Endodermal cell (in vitro differentiated cells): ENCODE results near the gene TBX1. TPM values are rescaled to one million over a fixed set of nuclear protein-coding genes. Genes with fewer than 3 reads are reported as not detected.

Experiments used
- DNase-seq: peaks from one replicate; pipeline ENCODE4 v3.0.0-alpha.2; 2017
- H3K27ac ChIP-seq: 2 replicates; pipeline ENCODE4 v1.5.1; 2013; ENCODE audit warnings: mild to moderate bottlenecking, low read depth, low read length, moderate library complexity
- H3K27me3 ChIP-seq: 2 replicates; pipeline ENCODE4 v1.6.1; 2013; ENCODE audit warnings: mild to moderate bottlenecking, low read length, moderate library complexity; ENCODE audit not compliant: insufficient read depth, control insufficient read depth, poor library complexity, severe bottlenecking
- H3K36me3 ChIP-seq: 2 replicates; pipeline ENCODE4 v1.7.0; 2013; ENCODE audit warnings: mild to moderate bottlenecking, low read length, moderate library complexity; ENCODE audit not compliant: control insufficient read depth, insufficient read depth
- H3K4me1 ChIP-seq: one replicate; pipeline ENCODE4 v1.7.0; 2013; ENCODE audit warnings: low read length; ENCODE audit not compliant: control insufficient read depth, insufficient read depth
- H3K4me3 ChIP-seq: 2 replicates; pipeline ENCODE4 v1.5.1; 2013; ENCODE audit warnings: mild to moderate bottlenecking, low read length, moderate library complexity
- H3K9ac ChIP-seq: 2 replicates; pipeline ENCODE4 v1.6.1; 2013; ENCODE audit warnings: mild to moderate bottlenecking, low read length, moderate library complexity; ENCODE audit not compliant: poor library complexity, severe bottlenecking; ENCODE audit errors: extremely low read depth
- H3K9me3 ChIP-seq: 2 replicates; pipeline ENCODE4 v1.6.1; 2013; ENCODE audit warnings: mild to moderate bottlenecking, low read length, moderate library complexity; ENCODE audit not compliant: control insufficient read depth
- H3K27ac Mint-ChIP-seq: 2 replicates; pipeline ENCODE4 v1.8.0; 2020; ENCODE audit warnings: mixed read lengths
- H3K27me3 Mint-ChIP-seq: 2 replicates; pipeline ENCODE4 v1.8.0; 2021; ENCODE audit warnings: mild to moderate bottlenecking, mixed read lengths; ENCODE audit not compliant: insufficient read depth
- H3K36me3 Mint-ChIP-seq: 2 replicates; pipeline ENCODE4 v1.8.0; 2020; ENCODE audit warnings: low read depth, mixed read lengths
- H3K4me1 Mint-ChIP-seq: 2 replicates; pipeline ENCODE4 v1.8.0; 2020; ENCODE audit warnings: mixed read lengths
- H3K4me3 Mint-ChIP-seq: 2 replicates; pipeline ENCODE4 v1.8.0; 2020; ENCODE audit warnings: mild to moderate bottlenecking, moderate library complexity, mixed read lengths
- H3K9me3 Mint-ChIP-seq: 2 replicates; pipeline ENCODE4 v1.8.0; 2020; ENCODE audit warnings: mild to moderate bottlenecking, mixed read lengths
- CTCF ChIP-seq: fragments of 200-600 bp; sonication (generic); conservative IDR thresholded peaks from 2 replicates; pipeline ENCODE4 v1.5.0; 2021; ENCODE audit warnings: antibody characterized with exemption, mild to moderate bottlenecking
- WGBS, 2 experiments: methylation state at CpG; one replicate each; pipeline versions ENCODE4 v1.1.5 to v1.1.7; 2013; ENCODE audit warnings: missing lambda C conversion rate in 2 of 2, mixed read lengths in 1 of 2; ENCODE audit not compliant: insufficient coverage in 1 of 2, insufficient read length in 1 of 2; 5-methylcytosine and 5-hydroxymethylcytosine counted together
- total RNA-seq, 2 donors: library from RNA; stranded (reverse); fragmentation: NEBNext Ultra II Directional in 1 of 2; extraction: Animal tissue kit (Norgen Biotek cat#: 25700) in 1 of 2; gene quantifications; 2 replicates in 1 of 2; 3 replicates in 1 of 2; pipeline ENCODE4 v1.2.1, GENCODE V29; 2021

The TBX1 gene
- total RNA-seq, 2 donors from 2014 or later: 1.3 TPM; not detected in 1

GRCh38 chr22:19747551-19747950 is 13.0 kb upstream of the TBX1 start:
- Mint-ChIP-seq H3K27me3 (peaks cover 1% of the 10 kb centered on the region), H3K4me3 (no peak overlapping the region), H3K36me3 (no peaks in the 10 kb centered on the region), H3K27ac (no peak overlapping the region), H3K9me3 (no peaks in the 10 kb centered on the region), H3K4me1 (peaks cover 6% of the 10 kb centered on the region)
- Histone ChIP-seq H3K4me3 (no peak overlapping the region), H3K4me1 (peaks cover 13% of the 10 kb centered on the region), H3K27ac (no peak overlapping the region), H3K27me3 (peaks cover 11% of the 10 kb centered on the region), H3K9me3 (no peaks in the 10 kb centered on the region), H3K9ac (no peak overlapping the region), H3K36me3 (no peaks in the 10 kb centered on the region)
- DNase-seq: no peak
- WGBS, 2 experiments: 90 to 91% methylated on average over 5 to 12 of the region's 12 CpGs
- no peak for TF ChIP-seq CTCF

GRCh38 chr22:19748139-19748538 is 12.4 kb upstream of the TBX1 start:
- Mint-ChIP-seq H3K27ac (no peak overlapping the region), H3K36me3 (no peaks in the 10 kb centered on the region), H3K4me3 (no peak overlapping the region), H3K9me3 (no peaks in the 10 kb centered on the region), H3K27me3 (peaks cover 7% of the 10 kb centered on the region), H3K4me1 (peaks cover 6% of the 10 kb centered on the region)
- no peaks in the 10 kb centered on the region for H3K9me3 ChIP-seq
- DNase-seq: no peak
- WGBS, 2 experiments: 76 to 96% methylated on average over 3 of the region's 4 CpGs
- no peak overlapping the region for H3K9ac ChIP-seq
- no peak overlapping the region for H3K4me3 ChIP-seq
- peaks cover 17% of the 10 kb centered on the region for H3K27me3 ChIP-seq
- no peak overlapping the region for H3K27ac ChIP-seq
- no peak for TF ChIP-seq CTCF
- H3K4me1 ChIP-seq: peaks cover 13% of the 10 kb centered on the region
- no peaks in the 10 kb centered on the region for H3K36me3 ChIP-seq

GRCh38 chr22:19748991-19749664 is 11.4 kb upstream of the TBX1 start:
- no peak for DNase-seq
- no peaks in the 10 kb centered on the region for H3K9me3 ChIP-seq
- Mint-ChIP-seq H3K27me3 (peaks cover 17% of the 10 kb centered on the region), H3K4me3 (no peak overlapping the region), H3K9me3 (no peaks in the 10 kb centered on the region), H3K36me3 (no peaks in the 10 kb centered on the region), H3K4me1 (peaks cover 6% of the 10 kb centered on the region), H3K27ac (no peak overlapping the region)
- H3K4me3 ChIP-seq: no peak overlapping the region
- peaks cover 13% of the 10 kb centered on the region for H3K4me1 ChIP-seq
- TF ChIP-seq CTCF: no peak
- peaks cover 26% of the 10 kb centered on the region for H3K27me3 ChIP-seq
- H3K36me3 ChIP-seq: no peaks in the 10 kb centered on the region
- H3K9ac ChIP-seq: no peak overlapping the region
- H3K27ac ChIP-seq: no peak overlapping the region
- WGBS, 2 experiments: 88 to 90% methylated on average over 14 to 15 of the region's 15 CpGs
